ENCODE results near the gene ENGASE.

DNA sequence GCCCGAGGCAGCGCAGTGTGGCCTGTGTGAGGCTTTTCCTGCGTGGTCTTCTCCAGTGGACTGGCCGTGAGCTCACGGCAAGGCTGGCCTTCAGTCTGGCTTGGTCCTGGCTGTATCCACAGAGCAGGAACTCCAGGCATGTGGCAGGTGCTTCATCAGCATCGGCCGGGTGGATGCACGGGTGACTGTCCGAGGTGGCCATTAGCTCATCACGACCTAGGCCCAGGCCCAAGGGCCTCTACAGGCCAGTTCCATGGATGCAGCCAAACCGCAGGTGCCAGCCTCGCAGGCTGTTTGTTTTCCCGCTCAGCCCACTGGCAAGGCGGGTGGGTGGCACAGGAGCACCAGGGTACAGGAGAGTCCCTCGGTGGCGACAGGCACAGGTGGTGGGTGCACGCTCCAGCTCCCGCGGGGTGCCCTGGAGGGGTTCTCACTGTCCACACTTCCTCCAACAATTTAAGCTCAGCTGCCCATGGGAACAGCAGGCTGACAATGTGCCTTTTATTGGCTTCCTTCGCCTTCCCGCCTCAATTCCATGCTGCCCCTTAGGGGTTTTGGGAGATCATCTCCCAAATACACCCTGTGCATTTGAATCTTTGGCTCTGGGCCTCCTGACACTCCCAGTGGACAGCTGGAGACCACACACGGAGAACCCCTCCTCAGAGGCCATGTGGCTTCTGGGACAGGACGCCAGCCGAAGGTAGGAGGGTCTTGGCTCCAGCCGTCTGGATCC is 33.0 kb downstream of the ENGASE start:
- TF ChIP-seq POLR2AphosphoS5 (IDR thresholded peaks at IDR 0.05) = no peak
- TF ChIP-seq, protein P1, sequence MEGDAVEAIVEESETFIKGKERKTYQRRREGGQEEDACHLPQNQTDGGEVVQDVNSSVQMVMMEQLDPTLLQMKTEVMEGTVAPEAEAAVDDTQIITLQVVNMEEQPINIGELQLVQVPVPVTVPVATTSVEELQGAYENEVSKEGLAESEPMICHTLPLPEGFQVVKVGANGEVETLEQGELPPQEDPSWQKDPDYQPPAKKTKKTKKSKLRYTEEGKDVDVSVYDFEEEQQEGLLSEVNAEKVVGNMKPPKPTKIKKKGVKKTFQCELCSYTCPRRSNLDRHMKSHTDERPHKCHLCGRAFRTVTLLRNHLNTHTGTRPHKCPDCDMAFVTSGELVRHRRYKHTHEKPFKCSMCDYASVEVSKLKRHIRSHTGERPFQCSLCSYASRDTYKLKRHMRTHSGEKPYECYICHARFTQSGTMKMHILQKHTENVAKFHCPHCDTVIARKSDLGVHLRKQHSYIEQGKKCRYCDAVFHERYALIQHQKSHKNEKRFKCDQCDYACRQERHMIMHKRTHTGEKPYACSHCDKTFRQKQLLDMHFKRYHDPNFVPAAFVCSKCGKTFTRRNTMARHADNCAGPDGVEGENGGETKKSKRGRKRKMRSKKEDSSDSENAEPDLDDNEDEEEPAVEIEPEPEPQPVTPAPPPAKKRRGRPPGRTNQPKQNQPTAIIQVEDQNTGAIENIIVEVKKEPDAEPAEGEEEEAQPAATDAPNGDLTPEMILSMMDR (IDR thresholded peaks at IDR 0.05) = no peak
- no peak for TF ChIP-seq POLR2A (IDR thresholded peaks at IDR 0.05)
- TF ChIP-seq EP300 (IDR thresholded peaks at IDR 0.05) = no peak
